HCT116 (cell line): ENCODE measurements around the gene ATCAY. TPM values are rescaled to one million over a fixed set of nuclear protein-coding genes. Genes with fewer than 3 reads are reported as not detected.

Experiments used
- ATAC-seq: fragments of 200-7000 bp; cut with Tn5 transposase; 2 replicates; pipeline ENCODE4 v1.9.1; 2020; ENCODE audit warnings: mild to moderate bottlenecking, moderate library complexity
- BruUV-seq: library from RNA; stranded (reverse); fragments of 400-500 nt; replicated peaks from 2 replicates; lab custom pipeline; 2021; lab: Mats Ljungman, UMichigan
- CTCF ChIA-PET: fragments of 300-600 bp; sonication (Branson Sonifier 250); formaldehyde crosslinking; loops from one replicate; lab custom pipeline; 2021; ENCODE audit warnings: antibody characterized with exemption; lab: Charles Lee
- POLR2A ChIA-PET: fragments of 300-600, 350-600 bp; sonication (Branson Sonifier 250); formaldehyde crosslinking; loops from one replicate; lab custom pipeline; 2021; ENCODE audit warnings: antibody characterized with exemption; lab: Charles Lee
- RAD21 ChIA-PET, 2 experiments: fragments of 300-600 bp; sonication (Branson Sonifier 250); formaldehyde crosslinking; loops; one replicate each; lab custom pipeline; 2023; ENCODE audit warnings: low total read pairs in 2 of 2; ENCODE audit not compliant: uncharacterized antibody in 2 of 2, unreplicated experiment in 2 of 2, low non-redundant PET in 1 of 2; lab: Charles Lee
- DNase-seq: peaks from one replicate; pipeline ENCODE4 v3.0.0-alpha.2; 2010; ENCODE audit warnings: low read depth, low spot score
- H2AFZ ChIP-seq: fragments of 200-600 bp; shearing (Covaris generic), sonication (generic); 2 replicates; pipeline ENCODE4 v1.6.1; 2017; ENCODE audit warnings: low read depth, mixed run types, mixed read lengths, antibody characterized with exemption, low read length; ENCODE audit not compliant: poor library complexity, severe bottlenecking
- H3K27ac ChIP-seq: 2 replicates; pipeline ENCODE4 v1.5.1; 2012; ENCODE audit warnings: low read depth, low read length
- H3K27me3 ChIP-seq: fragments of 200-600 bp; sonication (generic); 2 replicates; pipeline ENCODE4 v1.6.1; 2016; ENCODE audit warnings: mixed run types, low read length, mixed read lengths; ENCODE audit not compliant: insufficient read depth
- H3K36me3 ChIP-seq, 2 experiments: fragments of 200-500 bp in 1 of 2; fragments of 200-600 bp in 1 of 2; sonication (Bioruptor generic) in 1 of 2; sonication (generic) in 1 of 2; 2 replicates each; pipeline versions ENCODE4 v1.5.1 to v1.6.1; 2014 to 2016; ENCODE audit warnings: low read length in 2 of 2, inconsistent platforms in 1 of 2, mixed read lengths in 1 of 2, mixed run types in 1 of 2; ENCODE audit not compliant: insufficient read depth in 2 of 2, control insufficient read depth in 1 of 2
- H3K4me1 ChIP-seq, 2 experiments: fragments of 200-600 bp in 1 of 2; sonication (generic) in 1 of 2; 2 replicates each; pipeline versions ENCODE4 v1.5.1 to v1.6.1; 2012 to 2017; ENCODE audit warnings: low read length in 2 of 2, inconsistent platforms in 1 of 2, mild to moderate bottlenecking in 1 of 2, mixed read lengths in 1 of 2, mixed run types in 1 of 2, moderate library complexity in 1 of 2; ENCODE audit not compliant: insufficient read depth in 2 of 2, control insufficient read depth in 1 of 2
- H3K4me2 ChIP-seq: fragments of 200-600 bp; sonication (generic); 2 replicates; pipeline ENCODE4 v1.6.1; 2017; ENCODE audit warnings: mixed run types, low read length, mixed read lengths
- H3K4me3 ChIP-seq, 2 experiments: fragments of 200-600 bp in 1 of 2; sonication (generic) in 1 of 2; replicated peaks in 1 of 2; 2 replicates each; pipeline ENCODE4 v1.5.1; 2011 to 2016; ENCODE audit warnings: low read length in 2 of 2, control low read depth in 1 of 2, low read depth in 1 of 2, mild to moderate bottlenecking in 1 of 2, mixed read lengths in 1 of 2, mixed run types in 1 of 2
- H3K79me2 ChIP-seq: fragments of 200-600 bp; sonication (generic); 2 replicates; pipeline ENCODE4 v1.6.1; 2017; ENCODE audit warnings: mild to moderate bottlenecking, mixed run types, low read length, moderate library complexity, mixed read lengths; ENCODE audit not compliant: insufficient read depth
- H3K9ac ChIP-seq: fragments of 200-600 bp; sonication (generic); 2 replicates; pipeline ENCODE4 v1.6.1; 2016; ENCODE audit warnings: low read length, mixed read lengths
- H3K9me2 ChIP-seq: fragments of 200-600 bp; sonication (generic), shearing (Covaris generic); 2 replicates; pipeline ENCODE4 v1.6.1; 2017; ENCODE audit warnings: mixed run types, mild to moderate bottlenecking, moderate library complexity; ENCODE audit not compliant: insufficient read depth
- H3K9me3 ChIP-seq, 2 experiments: fragments of 200-500 bp in 1 of 2; fragments of 200-600 bp in 1 of 2; sonication (Bioruptor generic) in 1 of 2; sonication (generic) in 1 of 2; 2 replicates each; pipeline ENCODE4 v1.6.1; 2014 to 2017; ENCODE audit warnings: low read length in 2 of 2, mixed read lengths in 2 of 2, inconsistent platforms in 1 of 2, low read depth in 1 of 2, mild to moderate bottlenecking in 1 of 2, mixed run types in 1 of 2, moderate library complexity in 1 of 2; ENCODE audit not compliant: control insufficient read depth in 1 of 2, insufficient read depth in 1 of 2
- H4K20me1 ChIP-seq: fragments of 200-600 bp; sonication (generic), shearing (Covaris generic); 2 replicates; pipeline ENCODE4 v1.6.1; 2017; ENCODE audit warnings: mixed run types, mild to moderate bottlenecking, moderate library complexity; ENCODE audit not compliant: insufficient read depth
- CBX3 ChIP-seq: IDR thresholded peaks from 2 replicates; pipeline ENCODE4 v1.6.1; 2012; ENCODE audit warnings: low read depth
- JUND ChIP-seq: IDR thresholded peaks from 2 replicates; pipeline ENCODE4 v1.6.1; 2012
- POLR2AphosphoS5 ChIP-seq: IDR thresholded peaks from 2 replicates; pipeline ENCODE4 v1.6.1; 2011; ENCODE audit warnings: mild to moderate bottlenecking, low read depth, low read length, moderate library complexity
- SIN3A ChIP-seq: IDR thresholded peaks from 2 replicates; pipeline ENCODE4 v1.6.1; 2012; ENCODE audit warnings: low read depth
- intact Hi-C: fragments of 100-400 bp; cut with micrococcal nuclease; formaldehyde crosslinking; loops from 2 replicates; pipeline ENCODE4 v1.10.0; 2022
- total RNA-seq: library from RNA; stranded (reverse); gene quantifications from one replicate; pipeline ENCODE4 v1.2.1, GENCODE V29; 2021; ENCODE audit not compliant: unreplicated experiment
- TF ChIP-seq, protein P1 (sequence below): IDR thresholded peaks from 2 replicates; pipeline ENCODE4 v1.6.1; 2011; ENCODE audit warnings: mild to moderate bottlenecking, low read length, moderate library complexity; ENCODE audit not compliant: insufficient replicate concordance; ENCODE audit errors: extremely low read depth
- TF ChIP-seq, protein P2 (sequence below): IDR thresholded peaks from 2 replicates; pipeline ENCODE4 v1.6.1; 2012

Gene ATCAY
- total RNA-seq, 1 experiment from 2014 or later, result not detected

- TF ChIP-seq JUND (no peak), POLR2AphosphoS5 (no peak)
- TF ChIP-seq, protein P1, sequence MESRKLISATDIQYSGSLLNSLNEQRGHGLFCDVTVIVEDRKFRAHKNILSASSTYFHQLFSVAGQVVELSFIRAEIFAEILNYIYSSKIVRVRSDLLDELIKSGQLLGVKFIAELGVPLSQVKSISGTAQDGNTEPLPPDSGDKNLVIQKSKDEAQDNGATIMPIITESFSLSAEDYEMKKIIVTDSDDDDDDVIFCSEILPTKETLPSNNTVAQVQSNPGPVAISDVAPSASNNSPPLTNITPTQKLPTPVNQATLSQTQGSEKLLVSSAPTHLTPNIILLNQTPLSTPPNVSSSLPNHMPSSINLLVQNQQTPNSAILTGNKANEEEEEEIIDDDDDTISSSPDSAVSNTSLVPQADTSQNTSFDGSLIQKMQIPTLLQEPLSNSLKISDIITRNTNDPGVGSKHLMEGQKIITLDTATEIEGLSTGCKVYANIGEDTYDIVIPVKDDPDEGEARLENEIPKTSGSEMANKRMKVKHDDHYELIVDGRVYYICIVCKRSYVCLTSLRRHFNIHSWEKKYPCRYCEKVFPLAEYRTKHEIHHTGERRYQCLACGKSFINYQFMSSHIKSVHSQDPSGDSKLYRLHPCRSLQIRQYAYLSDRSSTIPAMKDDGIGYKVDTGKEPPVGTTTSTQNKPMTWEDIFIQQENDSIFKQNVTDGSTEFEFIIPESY, result no peak
Observed at GRCh38 chr19:3916033-3916432, 35.5 kb downstream of the ATCAY start (continued).

- H2AFZ ChIP-seq, result no peak overlapping the region
- BruUV-seq, result no TSS peak
- H3K4me3 ChIP-seq, result no peak overlapping the region
- H3K27me3 ChIP-seq, result no peaks in the 10 kb centered on the region
- no peaks in the 10 kb centered on the region for H4K20me1 ChIP-seq
- H3K9me3 ChIP-seq, result peaks cover 10 to 16% of the 10 kb centered on the region in 2 experiments; a peak in 2 of 4 replicates
- H3K79me2 ChIP-seq, result no peaks in the 10 kb centered on the region
- H3K36me3 ChIP-seq, result no peaks in the 10 kb centered on the region
- H3K9me2 ChIP-seq, result no peaks in the 10 kb centered on the region
- ChIA-PET POLR2A (no interaction called here), RAD21 (no interaction called here), CTCF (no interaction called here)
- H3K27ac ChIP-seq, result no peak overlapping the region
- TF ChIP-seq SIN3A, result no peak
- TF ChIP-seq, protein P2, sequence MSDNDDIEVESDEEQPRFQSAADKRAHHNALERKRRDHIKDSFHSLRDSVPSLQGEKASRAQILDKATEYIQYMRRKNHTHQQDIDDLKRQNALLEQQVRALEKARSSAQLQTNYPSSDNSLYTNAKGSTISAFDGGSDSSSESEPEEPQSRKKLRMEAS, result 0 out of 2 replicates have a peak, but pooled peaks have one; percentile 18
- 0 out of 2 replicates have a peak, but pooled peaks have one; percentile 44 for TF ChIP-seq CBX3
- ATAC-seq (no peak), DNase-seq (no peak)
- intact Hi-C loops, result no loop called here
- no peak overlapping the region for H3K4me2 ChIP-seq
- no peak overlapping the region for H3K9ac ChIP-seq
- no peaks in the 10 kb centered on the region for H3K4me1 ChIP-seq
Observed at GRCh38 chr19:3919793-3920192, 39.3 kb downstream of the ATCAY start.
